Stimulated activated CD4-positive, alpha-beta T cell treated with anti-CD3 and anti-CD28 coated beads, Interleukin-1b, Interleukin-23, amount 100 ng/mL, for 1 hour (primary cell): ENCODE measurements around the gene KLF6.

Experiments used
- DNase-seq, 2 donors: peaks; one replicate each; pipeline ENCODE4 v3.0.0-alpha.2; 2020; ENCODE audit warnings: low read depth in 2 of 2

Gene KLF6

DNA sequence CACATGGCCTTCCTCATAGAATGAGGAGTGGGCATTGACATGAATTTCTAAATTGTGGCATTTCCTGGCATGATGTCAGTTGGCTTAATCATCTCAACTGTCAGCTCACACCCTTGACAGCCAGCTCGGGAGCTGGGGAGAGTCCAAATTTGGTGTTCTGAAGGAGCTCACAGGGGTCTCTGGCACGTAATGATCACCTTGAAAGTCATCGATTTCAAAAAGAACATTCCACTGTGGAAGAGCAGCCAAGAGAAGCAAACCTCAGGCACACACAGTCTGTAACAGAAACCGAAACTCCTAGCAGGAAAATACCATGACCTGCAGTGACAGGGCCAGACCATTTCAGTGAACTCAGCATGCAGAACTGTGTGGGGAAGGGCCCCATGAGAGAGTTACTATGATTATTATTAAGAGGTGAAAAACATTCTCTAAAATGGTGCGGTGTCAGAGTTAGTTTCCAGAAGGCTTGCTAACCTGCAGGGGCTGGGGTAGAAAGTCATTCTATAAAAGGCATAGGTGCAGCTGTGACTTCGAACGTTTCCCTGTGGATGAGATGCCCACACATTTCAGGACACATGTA is 26.4 kb upstream of the KLF6 start:
- DNase-seq, result no peak

DNA sequence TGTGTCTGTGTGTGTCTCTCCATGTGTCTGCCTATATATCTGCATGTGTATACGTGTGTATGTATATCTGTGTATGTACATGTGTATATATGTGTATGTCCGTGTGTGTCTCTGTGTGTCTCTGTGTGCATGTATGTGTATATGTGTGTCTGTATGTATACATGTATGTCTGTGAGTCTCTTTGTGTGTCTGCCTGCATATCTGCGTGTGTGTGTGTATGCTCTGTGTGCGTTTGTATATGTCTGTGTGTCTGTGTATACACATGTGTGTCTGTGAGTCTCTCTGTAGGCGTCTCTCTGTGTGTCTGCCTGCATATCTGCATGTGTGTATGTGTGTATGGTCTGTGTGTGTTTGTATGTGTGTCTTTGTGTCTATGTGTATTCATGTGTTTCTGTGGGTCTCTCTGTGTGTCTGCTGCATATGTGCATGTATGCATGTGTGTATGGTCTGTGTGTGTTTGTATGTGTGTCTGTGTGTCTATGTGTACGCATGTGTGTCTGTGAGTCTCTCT is 23.7 kb upstream of the KLF6 start:
- no peak for DNase-seq

GRCh38 chr10:3807928-3808496 is 23.0 kb upstream of the KLF6 start:
- DNase-seq, result no peak

- DNase-seq, result no peak
Observed at GRCh38 chr10:3807211-3807927, 22.4 kb upstream of the KLF6 start.

GRCh38 chr10:3806603-3807002 is 21.6 kb upstream of the KLF6 start:
- no peak for DNase-seq

DNA sequence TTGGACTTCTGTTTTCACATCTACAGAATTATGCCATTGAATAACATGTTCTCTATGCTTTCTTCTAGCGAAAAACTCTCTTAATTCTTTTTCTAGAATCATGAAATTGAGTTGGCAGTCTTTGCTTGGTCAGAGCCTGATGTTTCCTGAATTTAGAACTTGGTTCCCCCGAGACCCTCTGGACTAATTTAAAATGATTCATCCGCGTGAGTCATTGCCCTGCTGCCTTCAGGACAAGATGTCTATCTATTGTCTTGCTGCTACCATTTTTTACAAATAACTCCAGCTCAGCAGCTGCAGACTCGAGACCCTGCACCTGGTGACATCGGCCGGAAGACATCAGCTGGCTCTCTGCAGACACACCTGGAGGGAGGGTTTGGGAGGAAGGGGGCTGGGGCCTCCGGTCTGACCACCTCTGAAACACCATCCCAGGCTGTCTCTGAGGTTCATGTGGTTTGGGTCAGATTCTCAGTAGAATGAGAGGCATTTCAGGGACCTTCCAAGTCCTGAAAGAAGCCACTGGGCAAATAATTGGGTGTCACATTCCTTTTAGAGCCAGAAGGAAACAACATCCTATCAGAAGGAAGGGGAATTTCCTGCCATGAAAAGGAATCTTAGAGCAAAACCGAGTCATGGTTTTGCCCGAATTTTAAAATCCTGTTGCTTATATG is 20.9 kb upstream of the KLF6 start:
- DNase-seq, result no peak

- no peak for DNase-seq
Observed at GRCh38 chr10:3805201-3805790, 20.3 kb upstream of the KLF6 start.

DNA sequence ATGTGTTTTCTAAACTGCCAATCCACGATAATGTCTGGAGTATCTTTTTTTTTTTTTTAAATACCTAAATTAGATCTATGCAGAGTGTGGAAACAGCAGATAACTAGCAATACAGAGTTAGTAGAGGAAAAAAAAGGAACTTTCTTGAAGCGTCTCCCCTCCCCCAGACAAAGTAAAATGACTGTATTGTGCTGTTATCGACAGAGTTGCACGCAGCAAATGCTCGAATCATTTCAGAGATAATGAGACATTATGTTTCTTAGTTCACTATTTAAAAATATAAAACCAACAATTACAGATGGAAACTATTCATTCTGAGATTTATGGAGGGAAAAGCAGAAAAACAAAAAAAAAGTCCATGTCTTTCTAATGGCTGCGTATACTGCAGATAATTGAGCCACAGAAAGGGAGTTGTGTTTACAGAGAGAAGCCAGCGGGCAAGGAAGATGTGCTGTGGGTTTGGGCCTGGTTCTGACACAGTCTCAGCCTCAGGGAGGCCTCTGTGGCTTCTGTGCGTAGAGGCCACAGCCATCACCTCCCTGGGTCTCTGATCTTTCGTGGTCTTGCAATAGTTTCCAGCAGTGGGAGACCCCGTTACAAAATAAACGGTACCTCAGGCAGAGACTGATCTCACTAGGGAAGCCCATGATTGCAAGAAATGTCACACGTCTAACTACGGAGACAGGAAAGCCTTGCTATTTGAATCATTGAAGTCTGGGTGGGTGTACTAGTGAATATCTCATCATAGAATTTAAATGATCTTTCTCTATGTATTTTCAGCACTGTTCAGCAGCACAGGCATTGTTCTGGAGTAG is 19.1 kb upstream of the KLF6 start:
- no peak for DNase-seq

GRCh38 chr10:3803295-3803926 is 18.4 kb upstream of the KLF6 start:
- no peak for DNase-seq

GRCh38 chr10:3802526-3803265 is 17.7 kb upstream of the KLF6 start:
- no peak for DNase-seq

DNA sequence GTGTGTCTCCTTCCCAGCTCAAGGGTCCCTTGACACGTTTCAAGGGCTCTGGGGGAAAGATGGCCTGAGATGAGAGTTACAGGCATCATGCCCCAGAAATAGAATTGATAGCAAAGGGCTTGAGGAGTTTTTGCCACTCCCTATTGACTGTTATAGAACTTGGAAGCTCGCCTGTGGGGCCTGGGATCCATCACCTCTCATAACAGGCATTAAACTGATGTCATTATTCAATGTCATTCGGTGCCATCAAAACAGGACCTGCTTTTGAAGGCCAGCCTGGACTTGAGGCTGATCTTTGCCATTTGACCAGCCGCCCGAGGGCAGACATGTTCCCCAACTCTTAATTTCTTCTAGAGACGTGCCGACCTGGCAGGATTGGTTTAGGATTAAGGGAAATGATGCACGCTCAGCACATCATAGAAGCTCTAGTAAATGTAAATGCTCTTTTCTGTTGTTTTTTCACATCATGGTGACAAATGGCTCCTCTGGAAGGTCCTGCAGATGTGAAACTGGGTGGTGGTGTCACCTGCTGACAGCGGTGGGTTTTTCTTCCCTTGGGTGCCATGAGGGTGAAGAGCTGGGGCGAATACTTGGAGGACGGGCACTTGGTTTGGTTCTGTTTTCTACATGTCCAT is 16.7 kb upstream of the KLF6 start:
- DNase-seq, result no peak

GRCh38 chr10:3800586-3800985 is 15.6 kb upstream of the KLF6 start:
- DNase-seq, result no peak

- no peak for DNase-seq
Observed at GRCh38 chr10:3797750-3798149, 12.7 kb upstream of the KLF6 start.

- DNase-seq, result no peak
Observed at GRCh38 chr10:3793553-3793952, 8.5 kb upstream of the KLF6 start.

DNA sequence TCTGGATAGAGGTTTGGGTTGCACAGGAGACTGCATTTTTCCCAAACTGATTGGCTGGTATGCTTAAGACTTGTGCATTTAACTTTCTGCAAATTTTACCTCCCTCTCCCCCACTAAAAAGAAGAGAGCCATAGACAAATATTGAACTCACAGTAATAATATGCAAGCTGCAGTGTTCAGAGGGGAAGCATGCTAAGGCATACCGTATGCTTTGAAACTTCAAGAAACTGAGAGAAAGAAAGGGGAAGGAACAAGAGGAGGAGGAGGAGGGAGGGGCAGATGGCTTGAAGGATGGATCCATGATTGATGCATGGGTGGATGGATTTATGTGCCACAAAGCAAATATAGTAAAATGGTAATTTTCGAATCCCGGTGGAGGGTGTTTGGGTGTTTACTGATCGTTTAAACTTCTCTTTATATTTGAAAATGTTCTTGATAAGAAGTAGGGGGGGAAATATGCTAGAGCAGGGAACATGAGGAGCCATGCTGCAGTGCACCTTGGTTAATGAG is 7.8 kb upstream of the KLF6 start:
- DNase-seq, result no peak

DNA sequence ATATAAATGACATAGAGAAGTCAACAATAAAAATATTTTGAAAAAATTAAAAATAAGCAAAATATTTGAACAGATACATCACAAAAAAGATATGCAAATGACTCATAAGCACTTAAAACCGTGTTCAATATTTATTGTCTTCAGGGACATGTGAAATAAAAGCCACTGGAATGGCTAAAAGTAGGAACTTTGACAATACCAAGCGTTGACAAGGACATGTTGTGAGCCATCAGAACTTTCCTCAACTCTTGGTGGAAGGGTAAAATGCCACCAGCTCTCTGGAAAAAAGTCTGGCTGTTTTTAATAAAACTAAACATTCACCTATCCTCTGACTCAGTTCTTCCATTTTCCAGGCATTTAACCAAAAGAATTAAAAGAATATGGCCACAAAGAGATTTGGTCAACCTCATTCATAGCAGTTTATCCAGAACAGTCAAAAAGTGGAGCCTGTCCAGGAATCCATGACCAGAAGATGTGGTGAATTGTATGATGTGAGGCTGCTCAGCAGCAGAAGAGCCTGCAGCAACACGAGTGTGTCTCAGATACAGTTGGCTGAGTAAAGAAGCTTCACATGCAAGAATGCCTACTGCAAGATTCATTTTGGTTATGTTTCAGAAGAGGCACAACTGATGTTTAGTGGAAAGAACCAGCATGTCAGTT is 7.1 kb upstream of the KLF6 start:
- DNase-seq, result no peak

GRCh38 chr10:3790858-3791257 is 5.8 kb upstream of the KLF6 start:
- no peak for DNase-seq

- no peak for DNase-seq
Observed at GRCh38 chr10:3790272-3790671, 5.3 kb upstream of the KLF6 start.

GRCh38 chr10:3789621-3790020 is 4.6 kb upstream of the KLF6 start:
- DNase-seq, result no peak
